K562 (cell line): ENCODE results near the gene PPTC7. TPM values are rescaled to one million over a fixed set of nuclear protein-coding genes. Genes with fewer than 3 reads are reported as not detected.

Source experiments
- CC2D1A ChIP-seq: fragments of 450-650 bp; IDR thresholded peaks from 2 replicates; pipeline ENCODE4 v1.6.1; 2017; ENCODE audit warnings: mild to moderate bottlenecking
- NFRKB ChIP-seq: fragments of 450-650 bp; IDR thresholded peaks from 2 replicates; pipeline ENCODE4 v1.6.1; 2016; ENCODE audit warnings: low read depth
- PTRF ChIP-seq: fragments of 450-650 bp; IDR thresholded peaks from 2 replicates; pipeline ENCODE4 v1.6.1; 2016; ENCODE audit warnings: mild to moderate bottlenecking, missing genetic modification characterization, missing compliant biosample characterization
- RBM25 ChIP-seq: fragments of 200-400 bp; formaldehyde crosslinking; IDR thresholded peaks from 2 replicates; pipeline ENCODE4 v1.6.1; 2018; ENCODE audit warnings: low read length, low read depth, moderate library complexity; ENCODE audit not compliant: severe bottlenecking
- ZNF3 ChIP-seq: fragments of 250-450 bp; sonication (Bioruptor Pico); IDR thresholded peaks from 2 replicates; pipeline ENCODE4 v1.5.0; 2021; ENCODE audit warnings: mild to moderate bottlenecking, moderate library complexity
- ZNF584 ChIP-seq: fragments of 200-800 bp; sonication (Bioruptor generic); IDR thresholded peaks from 2 replicates; pipeline ENCODE4 v1.6.1; 2016; ENCODE audit warnings: low read depth, mild to moderate bottlenecking, missing genetic modification characterization, missing compliant biosample characterization
- ZNF75A ChIP-seq: fragments of 450-650 bp; formaldehyde crosslinking; IDR thresholded peaks from 2 replicates; pipeline ENCODE4 v1.4.0; 2020; ENCODE audit warnings: mild to moderate bottlenecking
- polyA plus RNA-seq, 8 experiments: library from polyadenylated mRNA; depleted of rRNA in 4 of 8; stranded (reverse) in 5 of 8; unstranded in 3 of 8; fragments of >200 nt; fragmentation: Nextera tagmentation in 2 of 8; fragmentation: Illumina TruSeq in 1 of 8; extraction: Ambion mirVana in 2 of 8; extraction: Trizol in 1 of 8; gene quantifications; 2 replicates each; pipeline versions ENCODE4 v1.2.1 to v1.2.3, GENCODE V29; 2011 to 2014; ENCODE audit warnings: inconsistent platforms in 1 of 8, missing spikeins in 1 of 8
- total RNA-seq, 7 experiments: library from RNA; depleted of rRNA in 6 of 7; stranded (reverse); fragments of >200 nt in 6 of 7; fragmentation: Illumina TruSeq in 2 of 7; extraction: Trizol in 2 of 7; gene quantifications; 2 replicates each; pipeline versions ENCODE4 v1.2.1 to v1.2.3, GENCODE V29; 2011 to 2021; ENCODE audit warnings: low replicate concordance in 1 of 7
- TF ChIP-seq, protein P1 (sequence below), 2 experiments: fragments of 450-650 bp in 1 of 2; sonication (generic) in 1 of 2; formaldehyde crosslinking in 1 of 2; IDR thresholded peaks; 2 replicates each; pipeline versions ENCODE4 v1.7.1 to v1.9.0; 2016 to 2022; ENCODE audit warnings: inconsistent platforms in 1 of 2, mild to moderate bottlenecking in 1 of 2, missing genetic modification reagents in 1 of 2
- TF ChIP-seq, protein P2 (sequence below): fragments of 250-450 bp; sonication (Bioruptor Pico); IDR thresholded peaks from 2 replicates; pipeline ENCODE4 v1.5.0; 2021; ENCODE audit warnings: mild to moderate bottlenecking, moderate library complexity
- TF ChIP-seq, protein P3 (sequence below): fragments of 250-450 bp; sonication (Bioruptor Pico); IDR thresholded peaks from 2 replicates; pipeline ENCODE4 v1.8.0; 2021; ENCODE audit warnings: mild to moderate bottlenecking, moderate library complexity
- TF ChIP-seq, protein P4 (sequence below): fragments of 450-650 bp; IDR thresholded peaks from 2 replicates; pipeline ENCODE4 v1.6.1; 2016; ENCODE audit warnings: low read depth, mild to moderate bottlenecking, moderate library complexity

PPTC7 gene
- total and polyA plus RNA-seq, 9 of the 15 experiments (the other 6 are each of a cell fraction or from before 2014, with no cell fraction given), result 2.6 to 23.1 (median 11.9) TPM

GRCh38 chr12:110501752-110502738, 81.1 kb downstream of the PPTC7 start, which contains the start of the genes RAD9B and VPS29 (continued):
- TF ChIP-seq, protein P1, sequence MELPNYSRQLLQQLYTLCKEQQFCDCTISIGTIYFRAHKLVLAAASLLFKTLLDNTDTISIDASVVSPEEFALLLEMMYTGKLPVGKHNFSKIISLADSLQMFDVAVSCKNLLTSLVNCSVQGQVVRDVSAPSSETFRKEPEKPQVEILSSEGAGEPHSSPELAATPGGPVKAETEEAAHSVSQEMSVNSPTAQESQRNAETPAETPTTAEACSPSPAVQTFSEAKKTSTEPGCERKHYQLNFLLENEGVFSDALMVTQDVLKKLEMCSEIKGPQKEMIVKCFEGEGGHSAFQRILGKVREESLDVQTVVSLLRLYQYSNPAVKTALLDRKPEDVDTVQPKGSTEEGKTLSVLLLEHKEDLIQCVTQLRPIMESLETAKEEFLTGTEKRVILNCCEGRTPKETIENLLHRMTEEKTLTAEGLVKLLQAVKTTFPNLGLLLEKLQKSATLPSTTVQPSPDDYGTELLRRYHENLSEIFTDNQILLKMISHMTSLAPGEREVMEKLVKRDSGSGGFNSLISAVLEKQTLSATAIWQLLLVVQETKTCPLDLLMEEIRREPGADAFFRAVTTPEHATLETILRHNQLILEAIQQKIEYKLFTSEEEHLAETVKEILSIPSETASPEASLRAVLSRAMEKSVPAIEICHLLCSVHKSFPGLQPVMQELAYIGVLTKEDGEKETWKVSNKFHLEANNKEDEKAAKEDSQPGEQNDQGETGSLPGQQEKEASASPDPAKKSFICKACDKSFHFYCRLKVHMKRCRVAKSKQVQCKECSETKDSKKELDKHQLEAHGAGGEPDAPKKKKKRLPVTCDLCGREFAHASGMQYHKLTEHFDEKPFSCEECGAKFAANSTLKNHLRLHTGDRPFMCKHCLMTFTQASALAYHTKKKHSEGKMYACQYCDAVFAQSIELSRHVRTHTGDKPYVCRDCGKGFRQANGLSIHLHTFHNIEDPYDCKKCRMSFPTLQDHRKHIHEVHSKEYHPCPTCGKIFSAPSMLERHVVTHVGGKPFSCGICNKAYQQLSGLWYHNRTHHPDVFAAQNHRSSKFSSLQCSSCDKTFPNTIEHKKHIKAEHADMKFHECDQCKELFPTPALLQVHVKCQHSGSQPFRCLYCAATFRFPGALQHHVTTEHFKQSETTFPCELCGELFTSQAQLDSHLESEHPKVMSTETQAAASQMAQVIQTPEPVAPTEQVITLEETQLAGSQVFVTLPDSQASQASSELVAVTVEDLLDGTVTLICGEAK (IDR thresholded peaks at IDR 0.05), result no peak
- TF ChIP-seq, protein P1 (CRISPR knock-in tag; IDR thresholded peaks at IDR 0.05), result peak; percentile 79
- peak; percentile 89 for TF ChIP-seq CC2D1A
- peak; percentile 94 for TF ChIP-seq NFRKB
- TF ChIP-seq ZNF3 (CRISPR knock-in tag), result no peak
- TF ChIP-seq ZNF75A, result peak; percentile 70; the same call in 1 of the 2 replicates
- TF ChIP-seq PTRF (tag), result peak; percentile 83; the same call in 1 of the 2 replicates
- TF ChIP-seq, protein P2, sequence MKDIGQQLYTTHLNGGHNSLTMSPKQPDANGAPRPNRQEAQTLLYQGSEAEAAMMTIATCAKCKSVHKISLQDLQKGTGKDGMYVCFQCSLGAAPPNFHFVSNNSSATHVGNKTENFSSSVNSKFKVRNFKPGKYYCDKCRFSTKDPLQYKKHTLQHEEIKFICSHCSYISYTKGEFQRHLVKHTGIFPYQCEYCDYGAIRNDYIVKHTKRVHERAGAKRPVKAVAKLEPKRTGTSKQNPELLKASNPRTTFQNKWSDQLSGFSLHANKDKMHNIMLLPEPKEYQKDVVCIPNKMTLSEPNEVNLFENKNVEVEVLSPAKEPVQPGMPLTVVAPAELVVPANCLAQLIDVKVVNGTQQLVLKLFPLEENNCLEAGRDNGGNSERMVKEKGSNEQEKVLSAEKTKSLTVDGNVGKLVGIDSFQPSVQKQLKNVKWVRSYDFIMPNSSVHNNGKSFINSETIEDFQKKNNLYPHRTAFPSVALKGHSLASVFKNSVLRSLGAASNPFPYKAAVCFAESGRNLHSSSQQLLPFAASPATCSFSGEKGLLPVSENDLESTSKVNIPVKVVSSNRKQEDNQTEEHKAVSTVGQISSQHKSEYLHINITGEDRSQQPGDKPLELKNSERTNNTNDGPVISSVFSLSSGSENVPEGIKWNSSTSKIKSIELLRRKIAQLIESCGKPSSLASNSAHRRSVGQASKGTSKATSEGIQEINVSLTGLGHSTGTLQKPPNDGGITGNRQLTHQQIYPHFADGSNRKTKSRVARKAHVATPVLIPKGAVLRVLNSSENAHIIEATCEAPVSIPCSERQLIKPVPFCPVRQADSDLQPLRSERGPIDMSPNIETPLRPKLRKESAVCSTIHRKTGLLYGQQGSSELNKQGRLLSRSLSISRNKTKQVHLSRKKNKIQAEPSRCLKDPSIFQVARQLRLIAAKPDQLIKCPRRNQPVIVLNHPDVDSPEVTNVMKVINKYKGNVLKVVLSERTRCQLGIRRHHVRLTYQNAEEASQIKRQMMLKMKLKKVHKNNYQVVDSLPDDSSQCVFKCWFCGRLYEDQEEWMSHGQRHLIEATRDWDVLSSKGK (CRISPR knock-in tag), result no peak
- TF ChIP-seq, protein P3, sequence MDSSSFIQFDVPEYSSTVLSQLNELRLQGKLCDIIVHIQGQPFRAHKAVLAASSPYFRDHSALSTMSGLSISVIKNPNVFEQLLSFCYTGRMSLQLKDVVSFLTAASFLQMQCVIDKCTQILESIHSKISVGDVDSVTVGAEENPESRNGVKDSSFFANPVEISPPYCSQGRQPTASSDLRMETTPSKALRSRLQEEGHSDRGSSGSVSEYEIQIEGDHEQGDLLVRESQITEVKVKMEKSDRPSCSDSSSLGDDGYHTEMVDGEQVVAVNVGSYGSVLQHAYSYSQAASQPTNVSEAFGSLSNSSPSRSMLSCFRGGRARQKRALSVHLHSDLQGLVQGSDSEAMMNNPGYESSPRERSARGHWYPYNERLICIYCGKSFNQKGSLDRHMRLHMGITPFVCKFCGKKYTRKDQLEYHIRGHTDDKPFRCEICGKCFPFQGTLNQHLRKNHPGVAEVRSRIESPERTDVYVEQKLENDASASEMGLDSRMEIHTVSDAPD (CRISPR knock-in tag), result peak; percentile 87
- no peak for TF ChIP-seq RBM25
- TF ChIP-seq, protein P4, sequence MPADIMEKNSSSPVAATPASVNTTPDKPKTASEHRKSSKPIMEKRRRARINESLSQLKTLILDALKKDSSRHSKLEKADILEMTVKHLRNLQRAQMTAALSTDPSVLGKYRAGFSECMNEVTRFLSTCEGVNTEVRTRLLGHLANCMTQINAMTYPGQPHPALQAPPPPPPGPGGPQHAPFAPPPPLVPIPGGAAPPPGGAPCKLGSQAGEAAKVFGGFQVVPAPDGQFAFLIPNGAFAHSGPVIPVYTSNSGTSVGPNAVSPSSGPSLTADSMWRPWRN, result no peak
- TF ChIP-seq ZNF584 (CRISPR knock-in tag), result peak; percentile 97
